SU-DHL-6 (cell line): ENCODE data around the gene NTRK2.

ENCODE experiments used
- H2AFZ ChIP-seq: fragments of 200-600 bp; sonication (generic); 2 replicates; pipeline ENCODE4 v1.6.1; 2014; ENCODE audit warnings: low read depth, mild to moderate bottlenecking, moderate library complexity, mixed read lengths, antibody characterized with exemption, low read length; ENCODE audit not compliant: severe bottlenecking
- H3F3A ChIP-seq: fragments of 200-600 bp; shearing (Covaris generic); 2 replicates; pipeline ENCODE4 v1.6.0; 2016; ENCODE audit warnings: antibody characterized with exemption, mild to moderate bottlenecking; ENCODE audit not compliant: insufficient read depth
- H3K27ac ChIP-seq: fragments of 200-600 bp; sonication (generic); 2 replicates; pipeline ENCODE4 v1.5.1; 2016; ENCODE audit warnings: low read depth, mild to moderate bottlenecking, low read length, moderate library complexity, mixed read lengths
- H3K27me3 ChIP-seq: fragments of 200-600 bp; sonication (generic), shearing (Covaris generic); 2 replicates; pipeline ENCODE4 v1.6.0; 2014; ENCODE audit warnings: mild to moderate bottlenecking, low read length
- H3K36me3 ChIP-seq: fragments of 200-600 bp; sonication (generic); 2 replicates; pipeline ENCODE4 v1.6.1; 2014; ENCODE audit warnings: mild to moderate bottlenecking, low read length, mixed read lengths
- H3K4me2 ChIP-seq: fragments of 300-600, 200-600 bp; shearing (Covaris generic), sonication (generic); 2 replicates; pipeline ENCODE4 v1.6.0; 2014; ENCODE audit warnings: low read length, low read depth, mild to moderate bottlenecking; ENCODE audit not compliant: poor library complexity, severe bottlenecking
- H3K4me3 ChIP-seq: fragments of 200-600 bp; sonication (generic); 2 replicates; pipeline ENCODE4 v1.5.1; 2014; ENCODE audit warnings: antibody characterized with exemption, low read length, mild to moderate bottlenecking, mixed read lengths; ENCODE audit not compliant: insufficient read depth, poor library complexity, severe bottlenecking
- H3K79me2 ChIP-seq: fragments of 200-600 bp; sonication (generic); 2 replicates; pipeline ENCODE4 v1.6.1; 2014; ENCODE audit warnings: mild to moderate bottlenecking, low read length, moderate library complexity; ENCODE audit not compliant: insufficient read depth
- H3K9ac ChIP-seq: fragments of 200-600 bp; sonication (generic); 2 replicates; pipeline ENCODE4 v1.7.0; 2014; ENCODE audit warnings: mild to moderate bottlenecking, low read length
- H3K9me2 ChIP-seq: fragments of 200-600 bp; sonication (generic); replicated peaks from 2 replicates; pipeline ENCODE4 v1.6.1; 2014; ENCODE audit warnings: low read length; ENCODE audit not compliant: insufficient read depth
- H3K9me3 ChIP-seq: fragments of 200-600 bp; sonication (generic); 2 replicates; pipeline ENCODE4 v1.6.1; 2014; ENCODE audit warnings: low read length, mixed read lengths; ENCODE audit not compliant: insufficient read depth
- H4K20me1 ChIP-seq: fragments of 200-600 bp; sonication (generic); 2 replicates; pipeline ENCODE4 v1.6.1; 2014; ENCODE audit warnings: low read depth, mild to moderate bottlenecking, antibody characterized with exemption, low read length, moderate library complexity, mixed read lengths
- CTCF ChIP-seq: fragments of 200-600 bp; sonication (generic); IDR thresholded peaks from one replicate; pipeline ENCODE4 v1.5.1; 2017; ENCODE audit warnings: antibody characterized with exemption, mild to moderate bottlenecking, low read length, moderate library complexity; ENCODE audit not compliant: insufficient read depth, poor library complexity, severe bottlenecking
- EZH2phosphoT487 ChIP-seq: fragments of 200-600 bp; sonication (generic), shearing (Covaris generic); conservative IDR thresholded peaks from 2 replicates; pipeline ENCODE4 v1.6.1; 2018; ENCODE audit warnings: mild to moderate bottlenecking, antibody characterized with exemption, low read length, moderate library complexity, mixed read lengths

NTRK2 gene

GRCh38 chr9:84705128-84705527, 35.6 kb downstream of the NTRK2 start:
- Histone ChIP-seq H3K9ac (no peak overlapping the region), H4K20me1 (no peaks in the 10 kb centered on the region), H3K4me2 (no peak overlapping the region), H3K79me2 (no peaks in the 10 kb centered on the region), H3K27me3 (no peaks in the 10 kb centered on the region), H3K27ac (no peak overlapping the region), H3K4me3 (no peak overlapping the region), H3F3A (no peaks in the 10 kb centered on the region), H3K9me2 (no peaks in the 10 kb centered on the region), H3K9me3 (no peaks in the 10 kb centered on the region), H2AFZ (no peak overlapping the region), H3K36me3 (no peaks in the 10 kb centered on the region)
- TF ChIP-seq CTCF (no peak), EZH2phosphoT487 (no peak)

- no peaks in the 10 kb centered on the region for H3K9me2 ChIP-seq
- TF ChIP-seq CTCF: no peak
- no peak for TF ChIP-seq EZH2phosphoT487
- H3F3A ChIP-seq: no peaks in the 10 kb centered on the region
- H3K27ac ChIP-seq: no peak overlapping the region
- no peaks in the 10 kb centered on the region for H4K20me1 ChIP-seq
- no peak overlapping the region for H3K4me3 ChIP-seq
- no peaks in the 10 kb centered on the region for H3K9me3 ChIP-seq
- no peaks in the 10 kb centered on the region for H3K36me3 ChIP-seq
- no peak overlapping the region for H3K9ac ChIP-seq
- H3K79me2 ChIP-seq: no peaks in the 10 kb centered on the region
- H3K4me2 ChIP-seq: no peak overlapping the region
- no peaks in the 10 kb centered on the region for H3K27me3 ChIP-seq
- H2AFZ ChIP-seq: no peak overlapping the region
Measured at GRCh38 chr9:84708400-84708799, 38.9 kb downstream of the NTRK2 start.

- Histone ChIP-seq H3K9me3 (no peaks in the 10 kb centered on the region), H4K20me1 (no peaks in the 10 kb centered on the region), H3F3A (no peaks in the 10 kb centered on the region), H3K79me2 (no peaks in the 10 kb centered on the region), H3K27ac (no peak overlapping the region), H3K4me2 (no peak overlapping the region), H3K4me3 (no peak overlapping the region), H3K36me3 (no peaks in the 10 kb centered on the region), H2AFZ (no peak overlapping the region), H3K9me2 (no peaks in the 10 kb centered on the region), H3K9ac (no peak overlapping the region), H3K27me3 (no peaks in the 10 kb centered on the region)
- TF ChIP-seq EZH2phosphoT487 (no peak), CTCF (no peak)
Measured at GRCh38 chr9:84709056-84709455, 39.5 kb downstream of the NTRK2 start.
